Hepatocyte (in vitro differentiated cells): Measurements from ENCODE around the gene NEAT1. TPM values are rescaled to one million over a fixed set of nuclear protein-coding genes. Genes with fewer than 3 reads are reported as not detected.
A peak's percentile ranks its signal among the peaks of the same experiment; 100 is the strongest.

Experiments
- DNase-seq: peaks from one replicate; pipeline ENCODE4 v3.0.0-alpha.2; 2016; ENCODE audit warnings: low spot score
- H2AFZ ChIP-seq: fragments of 200-600 bp; sonication (generic); 2 replicates; pipeline ENCODE4 v1.6.0; 2016; ENCODE audit warnings: antibody characterized with exemption, mild to moderate bottlenecking
- H3K27ac ChIP-seq: fragments of 200-600 bp; sonication (generic); 2 replicates; pipeline ENCODE4 v1.5.1; 2016; ENCODE audit warnings: mild to moderate bottlenecking
- H3K27me3 ChIP-seq: fragments of 200-600 bp; sonication (generic); 2 replicates; pipeline ENCODE4 v1.6.1; 2016
- H3K36me3 ChIP-seq: fragments of 200-600 bp; sonication (generic); replicated peaks from 2 replicates; pipeline ENCODE4 v1.5.1; 2016; ENCODE audit warnings: low read depth; ENCODE audit not compliant: insufficient read depth
- H3K4me1 ChIP-seq: fragments of 200-600 bp; sonication (generic); 2 replicates; pipeline ENCODE4 v1.5.1; 2016; ENCODE audit warnings: mild to moderate bottlenecking, moderate library complexity; ENCODE audit not compliant: insufficient read depth
- H3K4me2 ChIP-seq: fragments of 200-600 bp; sonication (generic); 2 replicates; pipeline ENCODE4 v1.6.0; 2016
- H3K4me3 ChIP-seq: fragments of 200-600 bp; sonication (generic); 2 replicates; pipeline ENCODE4 v1.5.1; 2016; ENCODE audit warnings: mild to moderate bottlenecking
- H3K79me2 ChIP-seq: fragments of 200-600 bp; sonication (generic); 2 replicates; pipeline ENCODE4 v1.6.0; 2017; ENCODE audit warnings: mild to moderate bottlenecking
- H3K9me2 ChIP-seq: fragments of 200-600 bp; sonication (generic); replicated peaks from 2 replicates; pipeline ENCODE4 v1.6.0; 2017; ENCODE audit warnings: mild to moderate bottlenecking; ENCODE audit not compliant: insufficient read depth
- H3K9me3 ChIP-seq: fragments of 200-600 bp; sonication (generic); 2 replicates; pipeline ENCODE4 v1.5.1; 2016; ENCODE audit warnings: low read depth, mild to moderate bottlenecking
- H4K20me1 ChIP-seq: fragments of 200-600 bp; sonication (generic); 2 replicates; pipeline ENCODE4 v1.6.0; 2016; ENCODE audit warnings: mild to moderate bottlenecking; ENCODE audit not compliant: insufficient read depth, poor library complexity, severe bottlenecking
- EZH2 ChIP-seq: fragments of 200-600 bp; sonication (generic); IDR thresholded peaks from 2 replicates; pipeline ENCODE4 v1.6.1; 2016; ENCODE audit warnings: antibody characterized with exemption, mild to moderate bottlenecking, borderline replicate concordance
- EZH2phosphoT487 ChIP-seq: fragments of 200-600 bp; sonication (generic); IDR thresholded peaks from one replicate; pipeline ENCODE4 v1.6.1; 2018; ENCODE audit warnings: antibody characterized with exemption, mild to moderate bottlenecking, low read depth, moderate library complexity; ENCODE audit not compliant: unreplicated experiment, severe bottlenecking
- WGBS: methylation state at CpG from one replicate; pipeline ENCODE4 v1.1.6; 2016; ENCODE audit warnings: low lambda C conversion rate; ENCODE audit errors: missing lambda C conversion rate; 5-methylcytosine and 5-hydroxymethylcytosine counted together
- polyA plus RNA-seq: library from polyadenylated mRNA; unstranded; fragments of >200 nt; fragmentation: Nextera tagmentation; extraction: Ambion mirVana; gene quantifications from 2 replicates; pipeline ENCODE4 v1.2.1, GENCODE V29; 2016
- total RNA-seq: library from RNA; depleted of rRNA; stranded (reverse); fragments of >200 nt; gene quantifications from 2 replicates; pipeline ENCODE4 v1.2.3, GENCODE V29; 2014
- TF ChIP-seq, protein P1 (sequence below): fragments of 200-600 bp; sonication (generic); IDR thresholded peaks from 2 replicates; pipeline ENCODE4 v1.5.1; 2016; ENCODE audit warnings: antibody characterized with exemption, mild to moderate bottlenecking; ENCODE audit not compliant: poor library complexity

The NEAT1 gene
- total and polyA plus RNA-seq, 2 experiments from 2014 or later: 130 to 168 TPM

DNA sequence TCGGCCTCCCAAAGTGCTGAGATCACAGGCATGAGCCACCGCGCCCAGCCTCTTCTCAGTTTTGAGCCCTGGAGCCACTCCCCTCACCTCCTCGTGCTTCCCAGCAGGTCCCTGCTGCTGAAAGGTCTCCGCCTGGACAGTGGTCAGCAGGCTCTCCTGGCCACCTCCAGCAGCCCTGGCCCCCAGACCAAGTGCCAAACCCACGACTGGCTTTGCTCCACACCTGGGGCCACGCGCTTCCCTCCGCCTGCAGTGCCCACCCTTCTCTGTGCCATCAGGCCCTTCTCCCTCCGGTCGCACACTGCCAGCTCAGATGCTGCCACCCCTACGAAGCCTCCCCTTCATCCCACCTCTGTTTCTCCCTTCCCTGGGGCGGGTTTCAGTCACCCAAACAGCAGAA lies 23.3 kb upstream of the NEAT1 start:
- no peak overlapping the region for H3K4me3 ChIP-seq
- no peak overlapping the region for H3K27ac ChIP-seq
- H3K36me3 ChIP-seq: no peaks in the 10 kb centered on the region
- H3K4me2 ChIP-seq: no peak overlapping the region
- H2AFZ ChIP-seq: no peak overlapping the region
- H3K9me3 ChIP-seq: no peaks in the 10 kb centered on the region
- no peaks in the 10 kb centered on the region for H4K20me1 ChIP-seq
- peaks cover 6% of the 10 kb centered on the region for H3K4me1 ChIP-seq
- H3K79me2 ChIP-seq: no peaks in the 10 kb centered on the region
- no peaks in the 10 kb centered on the region for H3K27me3 ChIP-seq
- no peak for DNase-seq
- no peaks in the 10 kb centered on the region for H3K9me2 ChIP-seq
- WGBS: 96% methylated on average over 13 of the region's 13 CpGs
- TF ChIP-seq, protein P1, sequence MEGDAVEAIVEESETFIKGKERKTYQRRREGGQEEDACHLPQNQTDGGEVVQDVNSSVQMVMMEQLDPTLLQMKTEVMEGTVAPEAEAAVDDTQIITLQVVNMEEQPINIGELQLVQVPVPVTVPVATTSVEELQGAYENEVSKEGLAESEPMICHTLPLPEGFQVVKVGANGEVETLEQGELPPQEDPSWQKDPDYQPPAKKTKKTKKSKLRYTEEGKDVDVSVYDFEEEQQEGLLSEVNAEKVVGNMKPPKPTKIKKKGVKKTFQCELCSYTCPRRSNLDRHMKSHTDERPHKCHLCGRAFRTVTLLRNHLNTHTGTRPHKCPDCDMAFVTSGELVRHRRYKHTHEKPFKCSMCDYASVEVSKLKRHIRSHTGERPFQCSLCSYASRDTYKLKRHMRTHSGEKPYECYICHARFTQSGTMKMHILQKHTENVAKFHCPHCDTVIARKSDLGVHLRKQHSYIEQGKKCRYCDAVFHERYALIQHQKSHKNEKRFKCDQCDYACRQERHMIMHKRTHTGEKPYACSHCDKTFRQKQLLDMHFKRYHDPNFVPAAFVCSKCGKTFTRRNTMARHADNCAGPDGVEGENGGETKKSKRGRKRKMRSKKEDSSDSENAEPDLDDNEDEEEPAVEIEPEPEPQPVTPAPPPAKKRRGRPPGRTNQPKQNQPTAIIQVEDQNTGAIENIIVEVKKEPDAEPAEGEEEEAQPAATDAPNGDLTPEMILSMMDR: no peak
- no peak for TF ChIP-seq EZH2
- TF ChIP-seq EZH2phosphoT487: no peak

DNA sequence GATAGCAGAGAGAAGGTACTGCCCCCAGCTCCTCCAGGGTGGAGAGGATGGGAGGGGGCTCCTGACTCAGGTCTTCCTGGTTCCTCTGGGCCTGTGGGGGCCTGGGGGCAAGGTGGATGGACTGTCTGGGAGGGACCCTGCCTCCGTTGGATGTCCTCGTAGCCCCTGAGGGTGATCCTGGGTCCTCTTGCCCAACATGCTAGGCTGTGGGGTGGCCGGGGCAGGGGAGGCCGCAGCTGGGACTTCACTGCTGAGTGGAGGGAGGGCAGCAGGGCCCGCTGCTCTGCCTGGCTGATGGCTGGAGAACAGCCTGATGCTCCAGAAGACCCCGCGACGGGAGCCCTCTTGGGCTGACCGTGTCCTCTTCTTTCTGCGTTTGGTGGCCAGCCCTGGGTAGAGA lies 22.8 kb upstream of the NEAT1 start:
- Histone ChIP-seq H3K27ac (no peak overlapping the region), H3K36me3 (no peaks in the 10 kb centered on the region), H2AFZ (no peak overlapping the region), H3K9me2 (no peaks in the 10 kb centered on the region), H4K20me1 (no peaks in the 10 kb centered on the region), H3K4me3 (no peak overlapping the region), H3K27me3 (no peaks in the 10 kb centered on the region), H3K79me2 (no peaks in the 10 kb centered on the region), H3K4me1 (peaks cover 6% of the 10 kb centered on the region), H3K9me3 (no peaks in the 10 kb centered on the region), H3K4me2 (no peak overlapping the region)
- DNase-seq: no peak
- WGBS: 96% methylated on average over 9 of the region's 10 CpGs
- no peak for TF ChIP-seq EZH2
- no peak for TF ChIP-seq EZH2phosphoT487
- TF ChIP-seq, protein P1: no peak

DNA sequence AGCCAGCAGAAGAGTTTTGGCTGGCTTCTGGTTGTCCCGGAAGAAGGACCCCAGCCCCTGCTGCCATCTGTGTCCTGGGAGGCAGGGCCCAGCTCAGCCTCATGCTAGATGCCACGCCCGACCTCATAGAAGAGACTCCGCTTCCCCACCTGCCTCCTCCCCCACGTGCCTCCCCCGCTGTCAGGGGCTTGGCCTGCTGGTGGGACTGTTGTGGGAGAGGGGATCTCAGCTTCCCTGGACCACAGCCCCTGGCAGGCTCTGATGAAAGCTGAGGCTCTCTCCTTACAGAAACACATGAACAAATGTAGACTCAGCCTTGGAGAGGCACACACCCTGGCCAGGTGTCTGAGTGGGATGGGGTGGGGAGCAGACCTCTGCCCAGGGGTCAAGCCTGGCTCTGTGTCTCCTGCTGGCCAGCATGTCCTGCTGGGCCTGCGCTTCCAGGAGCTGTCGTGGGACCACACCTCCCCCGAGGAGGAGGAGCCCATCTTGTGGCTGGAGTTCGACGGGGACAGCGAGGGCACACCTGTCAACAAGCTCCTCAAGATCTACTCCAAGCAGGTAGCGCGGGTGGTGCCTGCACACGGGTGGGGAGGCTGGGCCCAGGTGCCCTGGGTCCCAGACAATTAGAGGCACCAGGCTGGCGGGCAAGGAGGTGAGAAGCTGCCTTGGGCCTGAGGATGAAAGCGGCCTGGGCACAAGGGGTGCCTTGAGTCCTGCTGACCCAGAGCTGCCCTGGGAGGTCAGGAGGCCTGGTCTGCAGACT lies 22.1 kb upstream of the NEAT1 start:
- H3K27me3 ChIP-seq: no peaks in the 10 kb centered on the region
- no peaks in the 10 kb centered on the region for H3K79me2 ChIP-seq
- H3K4me3 ChIP-seq: no peak overlapping the region
- peaks cover 6% of the 10 kb centered on the region for H3K4me1 ChIP-seq
- no peaks in the 10 kb centered on the region for H3K9me3 ChIP-seq
- no peaks in the 10 kb centered on the region for H4K20me1 ChIP-seq
- H3K4me2 ChIP-seq: no peak overlapping the region
- WGBS: 83% methylated on average over 15 of the region's 17 CpGs
- H2AFZ ChIP-seq: no peak overlapping the region
- no peak for TF ChIP-seq EZH2phosphoT487
- TF ChIP-seq, protein P1: no peak
- no peaks in the 10 kb centered on the region for H3K36me3 ChIP-seq
- H3K9me2 ChIP-seq: no peaks in the 10 kb centered on the region
- DNase-seq: no peak
- peak overlapping the region; percentile 57 for H3K27ac ChIP-seq
